ENCODE measurements around the gene MAP3K19. TPM values are rescaled to one million over a fixed set of nuclear protein-coding genes. Genes with fewer than 3 reads are reported as not detected.

The MAP3K19 gene
- polyA plus RNA-seq, 1 donor, result 0.01 TPM

DNA sequence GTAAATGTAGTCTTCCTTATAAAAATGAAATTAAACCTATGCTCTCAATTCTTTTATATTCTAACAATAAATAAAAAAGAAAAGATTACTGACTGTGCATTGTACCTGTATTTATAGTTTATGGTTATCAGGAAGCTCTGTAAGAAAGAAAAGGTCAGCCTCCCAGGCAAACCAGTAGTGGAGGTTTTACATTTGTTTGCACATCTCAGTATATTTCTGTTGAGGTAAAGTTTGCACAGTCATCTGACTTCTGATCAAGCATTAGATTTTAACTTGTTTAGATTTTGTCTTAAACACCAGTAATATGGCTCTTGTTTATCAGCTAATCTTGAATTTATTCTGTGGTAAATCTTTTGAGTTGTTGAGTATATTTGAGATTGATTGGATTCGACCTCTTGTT is 91.5 kb downstream of the MAP3K19 start:
- no peaks in the 10 kb centered on the region for H3K4me1 ChIP-seq (ENCODE audit: control insufficient read depth, insufficient read depth, low read length)
- no CpG with 5 or more reads among the region's 1 CpG for WGBS (ENCODE audit: insufficient coverage, low lambda C conversion rate)
- no peak for DNase-seq
- no peak overlapping the region for H3K27ac ChIP-seq (ENCODE audit: low read length)
- H3K4me3 ChIP-seq (ENCODE audit: low read length), result no peak overlapping the region
- no peaks in the 10 kb centered on the region for H3K27me3 ChIP-seq (ENCODE audit: control insufficient read depth, insufficient read depth, low read length)
- H3K9me3 ChIP-seq (ENCODE audit: control insufficient read depth, low read depth, low read length), result no peaks in the 10 kb centered on the region
- peaks cover 23% of the 10 kb centered on the region for H3K36me3 ChIP-seq (ENCODE audit: control insufficient read depth, insufficient read depth, low read length)

- Histone ChIP-seq H3K27ac (ENCODE audit: low read length) (no peak overlapping the region), H3K9me3 (ENCODE audit: control insufficient read depth, low read depth, low read length) (no peaks in the 10 kb centered on the region), H3K4me1 (ENCODE audit: control insufficient read depth, insufficient read depth, low read length) (no peaks in the 10 kb centered on the region), H3K27me3 (ENCODE audit: control insufficient read depth, insufficient read depth, low read length) (no peaks in the 10 kb centered on the region), H3K4me3 (ENCODE audit: low read length) (no peak overlapping the region), H3K36me3 (ENCODE audit: control insufficient read depth, insufficient read depth, low read length) (peaks cover 35% of the 10 kb centered on the region)
- DNase-seq, result no peak
- no CpG with 5 or more reads among the region's 5 CpGs for WGBS (ENCODE audit: insufficient coverage, low lambda C conversion rate)
Observed at GRCh38 chr2:134954065-134954464, 93.2 kb downstream of the MAP3K19 start.

DNA sequence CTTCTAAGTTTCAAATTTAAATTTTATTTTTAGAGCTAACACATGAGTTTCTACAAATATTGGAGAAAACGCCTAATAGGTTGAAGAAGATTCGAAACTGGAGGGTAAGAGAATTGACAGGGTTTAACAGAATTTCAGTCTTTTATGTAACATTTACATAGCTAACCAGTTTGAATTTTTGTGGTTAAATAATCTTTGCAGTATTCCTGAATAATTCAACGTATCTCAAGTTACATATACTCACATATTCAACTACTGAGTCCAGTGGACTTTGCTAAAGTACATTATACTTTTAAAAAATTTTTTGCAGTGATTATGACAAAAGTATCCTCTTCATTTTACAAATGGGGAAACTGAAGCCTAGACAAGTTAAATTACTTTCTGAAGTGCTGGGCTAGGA is 94.6 kb downstream of the MAP3K19 start:
- H3K36me3 ChIP-seq (ENCODE audit: control insufficient read depth, insufficient read depth, low read length), result peaks cover 44% of the 10 kb centered on the region
- no peaks in the 10 kb centered on the region for H3K9me3 ChIP-seq (ENCODE audit: control insufficient read depth, low read depth, low read length)
- WGBS (ENCODE audit: insufficient coverage, low lambda C conversion rate), result 100% methylated on average over 2 of the region's 3 CpGs
- H3K4me3 ChIP-seq (ENCODE audit: low read length), result no peak overlapping the region
- no peaks in the 10 kb centered on the region for H3K27me3 ChIP-seq (ENCODE audit: control insufficient read depth, insufficient read depth, low read length)
- H3K27ac ChIP-seq (ENCODE audit: low read length), result no peak overlapping the region
- no peak for DNase-seq
- H3K4me1 ChIP-seq (ENCODE audit: control insufficient read depth, insufficient read depth, low read length), result no peaks in the 10 kb centered on the region

- Histone ChIP-seq H3K27me3 (ENCODE audit: control insufficient read depth, insufficient read depth, low read length) (no peaks in the 10 kb centered on the region), H3K27ac (ENCODE audit: low read length) (no peak overlapping the region), H3K4me1 (ENCODE audit: control insufficient read depth, insufficient read depth, low read length) (no peaks in the 10 kb centered on the region), H3K4me3 (ENCODE audit: low read length) (no peak overlapping the region), H3K9me3 (ENCODE audit: control insufficient read depth, low read depth, low read length) (no peaks in the 10 kb centered on the region), H3K36me3 (ENCODE audit: control insufficient read depth, insufficient read depth, low read length) (peaks cover 52% of the 10 kb centered on the region)
- no peak for DNase-seq
- WGBS (ENCODE audit: insufficient coverage, low lambda C conversion rate), result 93% methylated on average over 1 of the region's 2 CpGs
Observed at GRCh38 chr2:134950886-134951285, 96.4 kb downstream of the MAP3K19 start.

GRCh38 chr2:134949981-134950708 is 97.1 kb downstream of the MAP3K19 start:
- WGBS (ENCODE audit: insufficient coverage, low lambda C conversion rate), result no CpG with 5 or more reads among the region's 7 CpGs

GRCh38 chr2:134946073-134946472 is 101.2 kb downstream of the MAP3K19 start:
- WGBS (ENCODE audit: insufficient coverage, low lambda C conversion rate), result 89% methylated on average over 3 of the region's 6 CpGs
- Histone ChIP-seq H3K4me3 (ENCODE audit: low read length) (no peak overlapping the region), H3K27ac (ENCODE audit: low read length) (no peak overlapping the region), H3K36me3 (ENCODE audit: control insufficient read depth, insufficient read depth, low read length) (peaks cover 51% of the 10 kb centered on the region), H3K27me3 (ENCODE audit: control insufficient read depth, insufficient read depth, low read length) (no peaks in the 10 kb centered on the region), H3K9me3 (ENCODE audit: control insufficient read depth, low read depth, low read length) (no peaks in the 10 kb centered on the region), H3K4me1 (ENCODE audit: control insufficient read depth, insufficient read depth, low read length) (no peaks in the 10 kb centered on the region)
- DNase-seq, result no peak

More at GRCh38 chr2:134949981-134950708, 97.1 kb downstream of the MAP3K19 start:
- no peak for DNase-seq
- H3K4me1 ChIP-seq (ENCODE audit: control insufficient read depth, insufficient read depth, low read length), result no peaks in the 10 kb centered on the region
- H3K4me3 ChIP-seq (ENCODE audit: low read length), result no peak overlapping the region
- no peaks in the 10 kb centered on the region for H3K9me3 ChIP-seq (ENCODE audit: control insufficient read depth, low read depth, low read length)
- H3K27me3 ChIP-seq (ENCODE audit: control insufficient read depth, insufficient read depth, low read length), result no peaks in the 10 kb centered on the region
- no peak overlapping the region for H3K27ac ChIP-seq (ENCODE audit: low read length)
- peaks cover 51% of the 10 kb centered on the region for H3K36me3 ChIP-seq (ENCODE audit: control insufficient read depth, insufficient read depth, low read length)

- no peaks in the 10 kb centered on the region for H3K9me3 ChIP-seq (ENCODE audit: control insufficient read depth, low read depth, low read length)
- no peaks in the 10 kb centered on the region for H3K4me1 ChIP-seq (ENCODE audit: control insufficient read depth, insufficient read depth, low read length)
- no peak overlapping the region for H3K27ac ChIP-seq (ENCODE audit: low read length)
- DNase-seq, result no peak
- no peak overlapping the region for H3K4me3 ChIP-seq (ENCODE audit: low read length)
- H3K27me3 ChIP-seq (ENCODE audit: control insufficient read depth, insufficient read depth, low read length), result no peaks in the 10 kb centered on the region
- WGBS (ENCODE audit: insufficient coverage, low lambda C conversion rate), result 71% methylated on average over 1 of the region's 1 CpG
- peaks cover 55% of the 10 kb centered on the region for H3K36me3 ChIP-seq (ENCODE audit: control insufficient read depth, insufficient read depth, low read length)
Observed at GRCh38 chr2:134944975-134945374, 102.3 kb downstream of the MAP3K19 start.

DNA sequence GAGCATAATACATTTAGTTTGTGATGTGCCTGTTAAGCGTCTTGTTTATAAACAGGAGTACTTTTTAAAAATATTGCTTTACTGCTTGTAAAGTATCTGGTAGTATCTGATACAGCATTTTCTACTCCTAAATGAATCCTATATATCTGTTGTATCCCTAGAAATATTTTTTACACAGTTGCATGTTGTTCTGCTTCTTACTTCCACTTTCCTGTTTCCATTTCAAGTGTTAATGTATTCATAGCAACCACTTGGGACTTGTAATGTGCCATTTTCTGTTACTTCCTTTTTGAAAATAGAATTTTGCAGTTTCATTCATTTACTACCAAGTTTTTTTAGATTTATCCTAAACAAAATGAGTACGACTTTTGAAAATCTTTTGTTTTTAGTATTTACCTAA is 103.7 kb downstream of the MAP3K19 start:
- no peaks in the 10 kb centered on the region for H3K9me3 ChIP-seq (ENCODE audit: control insufficient read depth, low read depth, low read length)
- DNase-seq, result no peak
- 100% methylated on average over 2 of the region's 2 CpGs for WGBS (ENCODE audit: insufficient coverage, low lambda C conversion rate)
- H3K4me3 ChIP-seq (ENCODE audit: low read length), result no peak overlapping the region
- H3K4me1 ChIP-seq (ENCODE audit: control insufficient read depth, insufficient read depth, low read length), result no peaks in the 10 kb centered on the region
- no peaks in the 10 kb centered on the region for H3K27me3 ChIP-seq (ENCODE audit: control insufficient read depth, insufficient read depth, low read length)
- H3K36me3 ChIP-seq (ENCODE audit: control insufficient read depth, insufficient read depth, low read length), result peaks cover 53% of the 10 kb centered on the region
- no peak overlapping the region for H3K27ac ChIP-seq (ENCODE audit: low read length)

- WGBS (ENCODE audit: insufficient coverage, low lambda C conversion rate), result 100% methylated on average over 1 of the region's 4 CpGs
- H3K4me3 ChIP-seq (ENCODE audit: low read length), result no peak overlapping the region
- peaks cover 2% of the 10 kb centered on the region for H3K4me1 ChIP-seq (ENCODE audit: control insufficient read depth, insufficient read depth, low read length)
- H3K9me3 ChIP-seq (ENCODE audit: control insufficient read depth, low read depth, low read length), result no peaks in the 10 kb centered on the region
- H3K27me3 ChIP-seq (ENCODE audit: control insufficient read depth, insufficient read depth, low read length), result no peaks in the 10 kb centered on the region
- peaks cover 37% of the 10 kb centered on the region for H3K36me3 ChIP-seq (ENCODE audit: control insufficient read depth, insufficient read depth, low read length)
- no peak overlapping the region for H3K27ac ChIP-seq (ENCODE audit: low read length)
- no peak for DNase-seq
Observed at GRCh38 chr2:134936691-134937090, 110.6 kb downstream of the MAP3K19 start.

GRCh38 chr2:134934641-134935040 is 112.6 kb downstream of the MAP3K19 start:
- H3K27me3 ChIP-seq (ENCODE audit: control insufficient read depth, insufficient read depth, low read length), result no peaks in the 10 kb centered on the region
- H3K9me3 ChIP-seq (ENCODE audit: control insufficient read depth, low read depth, low read length), result no peaks in the 10 kb centered on the region
- H3K4me1 ChIP-seq (ENCODE audit: control insufficient read depth, insufficient read depth, low read length), result peaks cover 2% of the 10 kb centered on the region
- WGBS (ENCODE audit: insufficient coverage, low lambda C conversion rate), result 25% methylated on average over 1 of the region's 1 CpG
- H3K4me3 ChIP-seq (ENCODE audit: low read length), result no peak overlapping the region
- no peak for DNase-seq
- no peak overlapping the region for H3K27ac ChIP-seq (ENCODE audit: low read length)
- peaks cover 24% of the 10 kb centered on the region for H3K36me3 ChIP-seq (ENCODE audit: control insufficient read depth, insufficient read depth, low read length)

- Histone ChIP-seq H3K4me3 (ENCODE audit: low read length) (no peak overlapping the region), H3K9me3 (ENCODE audit: control insufficient read depth, low read depth, low read length) (no peaks in the 10 kb centered on the region), H3K27ac (ENCODE audit: low read length) (no peak overlapping the region), H3K27me3 (ENCODE audit: control insufficient read depth, insufficient read depth, low read length) (no peaks in the 10 kb centered on the region), H3K36me3 (ENCODE audit: control insufficient read depth, insufficient read depth, low read length) (peaks cover 19% of the 10 kb centered on the region), H3K4me1 (ENCODE audit: control insufficient read depth, insufficient read depth, low read length) (peaks cover 2% of the 10 kb centered on the region)
- no peak for DNase-seq
- 80% methylated on average over 1 of the region's 2 CpGs for WGBS (ENCODE audit: insufficient coverage, low lambda C conversion rate)
Observed at GRCh38 chr2:134934150-134934549, 113.1 kb downstream of the MAP3K19 start.
